AG10803 (cell line): ENCODE data around the gene NKD2.

Experiments used
- DNase-seq: peaks from one replicate; pipeline ENCODE4 v3.0.0; 2010; ENCODE audit warnings: low read depth
- H3K4me3 ChIP-seq: 2 replicates; pipeline ENCODE4 v1.5.1; 2011; ENCODE audit warnings: mild to moderate bottlenecking, low read length, control low read depth
- TF ChIP-seq, protein P1 (sequence below): conservative IDR thresholded peaks from 2 replicates; pipeline ENCODE4 v1.5.1; 2011; ENCODE audit warnings: mild to moderate bottlenecking, low read length, control low read depth, inconsistent platforms

The NKD2 gene

DNA sequence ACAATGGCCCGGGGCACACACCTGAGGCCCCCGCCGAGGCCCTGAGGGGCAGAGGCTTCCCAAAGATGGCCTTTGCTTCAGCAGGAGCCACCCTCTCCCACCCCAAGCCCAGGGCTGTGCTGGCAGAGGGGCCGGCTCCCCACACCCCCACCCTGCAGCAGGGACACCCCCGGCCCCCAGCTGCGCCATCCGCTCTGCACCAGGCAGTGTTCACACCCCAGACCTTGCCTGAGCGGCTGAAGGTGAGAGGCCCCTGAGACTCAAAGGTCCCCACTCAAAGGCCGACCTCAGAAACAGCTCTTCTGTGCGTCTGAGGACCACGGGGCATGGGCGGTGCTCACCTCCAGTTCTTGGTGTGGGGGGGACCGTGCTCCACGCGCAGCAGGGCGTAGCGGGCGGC, 65.6 kb downstream of the NKD2 start:
- no peak overlapping the region for H3K4me3 ChIP-seq
- DNase-seq, result no peak
- TF ChIP-seq, protein P1, sequence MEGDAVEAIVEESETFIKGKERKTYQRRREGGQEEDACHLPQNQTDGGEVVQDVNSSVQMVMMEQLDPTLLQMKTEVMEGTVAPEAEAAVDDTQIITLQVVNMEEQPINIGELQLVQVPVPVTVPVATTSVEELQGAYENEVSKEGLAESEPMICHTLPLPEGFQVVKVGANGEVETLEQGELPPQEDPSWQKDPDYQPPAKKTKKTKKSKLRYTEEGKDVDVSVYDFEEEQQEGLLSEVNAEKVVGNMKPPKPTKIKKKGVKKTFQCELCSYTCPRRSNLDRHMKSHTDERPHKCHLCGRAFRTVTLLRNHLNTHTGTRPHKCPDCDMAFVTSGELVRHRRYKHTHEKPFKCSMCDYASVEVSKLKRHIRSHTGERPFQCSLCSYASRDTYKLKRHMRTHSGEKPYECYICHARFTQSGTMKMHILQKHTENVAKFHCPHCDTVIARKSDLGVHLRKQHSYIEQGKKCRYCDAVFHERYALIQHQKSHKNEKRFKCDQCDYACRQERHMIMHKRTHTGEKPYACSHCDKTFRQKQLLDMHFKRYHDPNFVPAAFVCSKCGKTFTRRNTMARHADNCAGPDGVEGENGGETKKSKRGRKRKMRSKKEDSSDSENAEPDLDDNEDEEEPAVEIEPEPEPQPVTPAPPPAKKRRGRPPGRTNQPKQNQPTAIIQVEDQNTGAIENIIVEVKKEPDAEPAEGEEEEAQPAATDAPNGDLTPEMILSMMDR, result no peak

DNA sequence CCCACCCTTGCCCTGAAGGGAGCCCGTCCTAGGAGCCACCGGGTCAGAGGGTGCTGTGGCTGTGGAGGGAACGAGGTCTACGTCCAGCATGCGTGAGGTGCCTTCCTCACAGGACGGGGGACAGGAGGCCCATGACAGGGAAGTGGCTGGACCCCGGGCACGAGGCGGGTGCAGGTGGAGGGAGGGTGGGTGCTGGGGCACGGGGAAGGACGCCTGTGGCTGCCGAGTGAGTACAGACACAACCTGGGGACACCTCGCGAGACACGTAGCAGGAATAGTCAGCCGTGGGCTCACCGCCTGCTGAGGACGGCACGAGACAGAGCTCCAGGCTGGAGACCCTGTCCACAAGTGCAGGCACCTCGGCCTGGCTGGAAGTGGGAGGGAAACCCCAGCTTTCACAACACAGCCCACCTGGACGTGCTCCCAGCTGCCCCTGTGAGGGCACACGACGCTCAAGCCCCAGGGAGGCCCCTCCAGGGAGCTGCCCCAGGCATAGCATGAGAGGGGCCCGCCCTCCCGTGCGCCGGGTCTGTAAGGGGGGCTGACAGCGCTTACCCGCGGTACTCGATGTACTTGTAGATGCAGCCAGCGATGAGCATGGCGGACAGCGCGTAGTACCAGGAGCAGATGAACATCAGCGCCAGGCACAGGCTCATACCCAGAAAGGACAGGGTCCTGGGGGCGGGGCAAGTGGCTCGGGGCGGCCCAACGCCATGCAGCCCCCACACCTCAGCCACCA, 66.4 kb downstream of the NKD2 start:
- TF ChIP-seq, protein P1, result no peak
- H3K4me3 ChIP-seq, result no peak overlapping the region
- DNase-seq, result no peak

DNA sequence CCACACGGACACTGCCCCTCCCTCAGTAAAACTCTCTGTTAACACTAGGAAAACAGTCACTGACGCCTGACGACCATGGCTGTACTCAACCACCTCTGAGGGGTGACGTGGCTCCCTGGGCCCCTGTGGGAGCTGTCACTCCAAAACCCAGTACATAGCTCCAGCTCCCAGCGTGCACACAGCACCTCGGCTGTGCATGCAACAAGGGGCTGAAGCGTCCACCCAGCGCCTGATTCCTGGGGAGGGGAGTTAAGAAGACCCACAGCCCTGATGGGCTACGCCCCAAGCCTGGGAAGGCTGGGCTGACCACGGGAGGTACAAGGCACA, 66.9 kb downstream of the NKD2 start:
- TF ChIP-seq, protein P1, result no peak
- no peak overlapping the region for H3K4me3 ChIP-seq
- DNase-seq, result no peak

DNA sequence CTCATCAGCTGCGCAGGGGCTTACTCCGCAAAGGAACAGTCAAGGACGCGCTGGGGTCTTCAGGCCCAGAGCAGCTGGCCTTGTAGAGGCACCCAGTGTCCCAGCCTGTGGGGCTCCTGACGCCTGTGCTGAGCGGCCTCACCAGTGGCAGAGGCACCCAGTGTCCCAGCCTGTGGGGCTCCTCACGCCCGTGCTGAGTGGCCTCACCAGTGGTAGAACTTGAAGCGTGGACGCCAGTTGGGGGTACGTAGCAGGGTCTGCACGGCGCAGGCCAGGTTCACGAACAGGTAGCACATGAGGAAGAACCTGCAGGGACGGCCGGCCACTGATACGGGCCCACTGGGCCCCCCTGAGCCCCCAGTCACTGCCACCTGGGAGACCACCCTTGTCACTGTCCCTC, 67.3 kb downstream of the NKD2 start:
- no peak overlapping the region for H3K4me3 ChIP-seq
- no peak for DNase-seq
- TF ChIP-seq, protein P1, result no peak

DNA sequence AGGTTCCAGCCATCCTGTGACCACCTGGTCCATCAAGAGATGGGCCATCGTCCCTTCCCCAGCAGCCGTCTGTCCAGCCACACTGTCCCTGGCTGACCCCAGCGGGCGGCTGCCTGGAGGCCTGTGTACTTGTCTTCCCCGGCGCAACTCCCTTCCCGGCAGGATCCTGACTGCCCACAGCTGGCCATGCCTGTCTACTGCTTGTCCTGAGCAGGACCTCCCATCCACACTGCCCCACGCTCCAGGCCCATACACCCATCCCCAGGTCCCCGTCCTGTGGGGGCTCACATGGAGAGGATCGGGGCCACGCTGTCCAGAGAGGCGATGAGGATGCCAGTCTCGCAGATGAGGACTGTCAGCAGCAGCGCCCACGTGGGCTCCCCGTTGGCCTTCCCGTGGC, 67.8 kb downstream of the NKD2 start:
- TF ChIP-seq, protein P1, result no peak
- no peak overlapping the region for H3K4me3 ChIP-seq
- DNase-seq, result no peak

DNA sequence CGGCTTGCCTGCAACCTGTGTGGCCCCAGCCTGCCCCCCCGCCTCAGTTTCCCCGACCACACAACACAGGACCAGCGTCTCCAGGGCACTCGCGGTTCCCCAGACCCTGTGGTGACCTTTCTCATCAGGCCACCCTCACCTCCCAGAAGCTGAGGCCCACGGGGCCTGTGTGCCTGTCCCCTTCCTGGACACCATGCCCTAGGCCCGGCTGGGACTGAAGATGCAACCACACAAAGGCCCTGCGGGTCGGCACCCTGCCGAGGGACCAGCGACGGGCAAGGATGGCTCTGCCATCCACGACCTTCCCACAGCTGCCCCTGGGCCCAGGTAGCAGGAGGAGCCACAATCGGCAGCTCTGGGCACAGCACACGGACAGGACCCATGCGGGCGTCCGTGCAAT, 68.4 kb downstream of the NKD2 start:
- no peak overlapping the region for H3K4me3 ChIP-seq
- TF ChIP-seq, protein P1, result no peak
- no peak for DNase-seq

DNA sequence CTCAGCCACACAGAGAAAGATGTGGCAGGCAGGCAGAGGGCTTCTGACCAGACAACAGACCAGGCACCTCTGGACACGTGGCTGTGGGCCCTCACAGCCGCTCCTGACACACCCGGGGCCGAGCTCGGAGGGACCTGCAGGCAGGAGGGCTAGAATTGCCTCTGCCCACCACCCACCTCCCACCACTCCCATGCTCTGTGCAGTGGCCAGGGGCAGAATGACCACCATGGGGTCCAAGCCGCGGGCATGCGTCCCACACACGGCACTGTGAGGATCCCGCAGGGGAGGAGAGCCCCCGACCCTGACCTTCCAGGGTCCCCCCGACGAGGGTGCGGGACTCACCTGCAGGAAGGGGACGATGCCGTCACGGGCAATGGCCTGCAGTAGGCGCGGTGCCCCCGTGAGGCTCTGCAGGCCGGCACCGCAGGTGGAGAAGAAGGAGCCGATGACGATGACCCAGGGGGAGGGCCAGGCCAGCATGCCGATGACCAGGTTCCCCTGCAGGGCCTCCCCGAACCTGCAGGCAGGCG, 69.0 kb downstream of the NKD2 start:
- TF ChIP-seq, protein P1, result no peak
- no peak overlapping the region for H3K4me3 ChIP-seq
- DNase-seq, result no peak
